HG03571 (cell line): ENCODE measurements around the gene TST.

Experiments used
- ATAC-seq: cut with Tn5 transposase; IDR thresholded peaks from one replicate; pipeline ENCODE4 v1.9.1; 2021; ENCODE audit not compliant: unreplicated experiment

Gene TST

DNA sequence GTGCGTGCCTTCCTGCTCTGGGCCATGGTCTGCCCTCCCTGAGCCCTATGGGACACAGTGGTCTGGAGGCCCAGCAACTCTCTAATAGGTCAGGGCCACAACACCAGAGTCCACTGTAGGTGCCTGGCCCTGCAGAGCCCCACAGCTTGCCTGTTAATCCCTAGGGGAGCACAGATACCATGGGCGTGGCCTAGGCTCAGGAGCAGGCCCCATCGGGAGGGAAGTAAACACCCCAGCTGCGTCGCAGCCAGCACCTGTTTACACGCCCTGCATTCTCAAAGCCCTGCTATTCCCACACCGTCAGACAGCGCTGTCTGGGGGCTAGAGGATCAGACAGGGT is 34.8 kb upstream of the TST start:
- ATAC-seq, result no peak

DNA sequence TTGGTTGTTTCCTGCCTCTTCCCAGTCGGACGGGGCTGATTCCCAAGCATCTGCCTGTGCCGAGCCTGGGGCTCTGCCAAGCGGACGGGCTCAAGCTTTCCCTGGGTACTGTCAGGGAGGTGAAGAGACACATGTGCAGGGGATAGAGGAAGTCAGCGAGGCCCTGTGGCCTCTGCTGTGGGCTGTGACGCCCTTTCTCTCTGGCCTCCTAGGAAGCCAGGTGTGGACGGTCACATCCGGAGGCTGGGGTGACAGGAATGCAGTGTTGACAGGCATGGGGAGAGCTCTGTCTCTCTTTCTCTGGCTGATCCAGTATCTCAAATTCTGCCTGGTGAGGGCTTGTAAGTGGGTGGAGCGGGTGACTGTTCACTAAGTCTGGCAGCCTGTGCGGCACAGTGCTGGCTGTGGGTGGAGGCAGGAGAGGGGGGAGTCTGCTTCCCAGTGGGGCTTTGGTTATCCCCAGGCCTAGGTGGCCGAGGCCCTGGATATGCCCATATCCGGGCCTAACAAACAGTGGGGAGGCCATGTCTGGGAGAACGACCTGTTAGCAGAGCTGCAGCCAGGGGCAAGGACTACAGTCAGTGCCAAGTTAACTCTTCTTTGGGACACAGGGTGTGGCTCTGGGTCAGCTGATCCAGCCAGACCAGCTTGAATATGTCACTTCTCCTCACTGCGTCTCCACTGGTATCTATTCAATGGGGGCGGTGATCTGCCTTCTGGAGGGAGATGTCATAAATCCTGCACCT is 34.2 kb upstream of the TST start:
- no peak for ATAC-seq

DNA sequence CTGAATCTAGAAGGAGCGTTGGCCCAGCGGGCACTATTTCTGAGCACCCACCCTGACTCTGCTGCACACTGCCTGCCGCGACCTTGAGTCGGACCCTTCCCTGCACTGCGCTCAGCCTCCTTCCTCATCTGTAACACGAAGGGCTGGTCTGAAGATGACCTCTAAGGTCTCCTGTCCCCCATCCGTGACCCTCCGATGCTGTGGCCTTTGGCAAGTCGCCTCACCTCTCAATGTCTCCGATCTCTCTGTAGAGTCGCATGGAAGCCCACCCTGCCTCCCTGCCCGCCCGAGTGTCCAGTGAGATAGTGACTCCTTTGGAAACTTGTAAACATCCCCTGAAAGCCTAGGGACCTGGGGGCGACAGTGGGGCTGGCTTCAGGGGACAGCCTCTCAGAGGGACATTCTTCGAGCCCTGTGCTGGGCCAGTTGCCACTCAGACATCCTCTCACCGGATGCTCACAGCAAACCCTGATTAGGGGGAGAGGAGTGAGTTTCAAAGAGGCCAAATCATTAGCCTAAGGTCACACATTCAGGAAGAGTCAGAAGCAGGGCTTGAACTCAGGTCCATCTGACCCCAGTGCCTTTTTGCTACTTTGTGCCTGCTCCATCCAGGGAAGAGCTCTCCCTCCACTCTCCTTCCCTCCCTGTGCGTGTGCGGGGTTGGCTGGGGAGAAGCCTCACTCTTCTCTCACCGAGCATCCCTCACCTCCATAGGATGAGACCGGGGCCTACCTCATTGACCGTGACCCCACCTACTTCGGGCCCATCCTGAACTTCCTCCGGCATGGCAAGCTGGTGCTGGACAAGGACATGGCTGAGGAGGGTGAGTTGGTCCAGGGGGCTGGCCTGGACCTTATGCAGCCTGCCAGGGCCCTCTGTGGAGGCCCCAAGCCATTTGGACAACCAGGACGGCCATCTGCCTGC is 33.4 kb upstream of the TST start:
- ATAC-seq, result no peak

DNA sequence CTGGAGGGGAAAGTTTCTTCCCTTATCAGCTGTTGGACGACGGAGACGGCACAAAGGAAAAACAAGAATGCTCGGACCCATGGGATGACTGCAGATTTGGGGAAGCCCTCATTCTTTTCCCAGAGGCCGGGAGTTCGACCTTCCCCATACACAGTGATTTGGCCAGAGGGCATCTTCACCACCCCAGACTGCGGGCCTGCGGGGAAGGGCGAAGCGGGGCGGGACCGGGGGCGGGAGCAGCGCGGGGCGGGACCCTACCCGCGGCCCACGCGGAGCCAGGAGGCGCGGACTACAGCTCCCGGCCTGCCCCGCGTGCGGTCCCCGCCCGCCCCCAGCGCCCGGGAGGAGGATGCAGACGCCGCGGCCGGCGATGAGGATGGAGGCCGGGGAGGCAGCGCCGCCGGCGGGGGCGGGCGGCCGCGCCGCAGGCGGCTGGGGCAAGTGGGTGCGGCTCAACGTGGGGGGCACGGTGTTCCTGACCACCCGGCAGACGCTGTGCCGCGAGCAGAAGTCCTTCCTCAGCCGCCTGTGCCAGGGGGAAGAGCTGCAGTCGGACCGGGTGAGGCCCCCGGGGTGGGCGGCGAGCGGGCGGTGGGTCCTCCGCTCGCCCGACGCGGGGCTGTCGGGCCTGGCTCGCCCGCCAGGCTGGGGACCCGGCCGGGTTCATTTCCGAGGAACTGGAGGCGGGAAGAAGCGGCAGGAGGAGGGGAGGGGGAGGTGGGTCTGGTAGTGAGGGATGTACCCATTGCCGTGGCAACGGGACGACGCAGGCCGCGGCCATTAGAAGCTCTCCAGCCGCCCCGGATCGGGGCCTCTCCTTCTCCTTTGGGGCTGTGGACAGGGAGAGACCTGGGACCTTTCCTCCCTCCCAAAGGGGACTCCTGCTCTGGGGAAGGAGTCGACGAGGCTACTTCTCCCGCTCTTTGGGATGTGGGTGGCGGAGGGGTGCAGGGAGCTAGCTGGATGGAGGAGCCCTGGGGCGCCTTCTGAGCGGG is 32.4 kb upstream of the TST start, which contains the start of gene KCTD17:
Gene KCTD17 (plus strand): TSS at position 352 of the 995 bp plus-strand sequence. CDS start 19 bp downstream, at position 371.
- peak; percentile 56 for ATAC-seq

DNA sequence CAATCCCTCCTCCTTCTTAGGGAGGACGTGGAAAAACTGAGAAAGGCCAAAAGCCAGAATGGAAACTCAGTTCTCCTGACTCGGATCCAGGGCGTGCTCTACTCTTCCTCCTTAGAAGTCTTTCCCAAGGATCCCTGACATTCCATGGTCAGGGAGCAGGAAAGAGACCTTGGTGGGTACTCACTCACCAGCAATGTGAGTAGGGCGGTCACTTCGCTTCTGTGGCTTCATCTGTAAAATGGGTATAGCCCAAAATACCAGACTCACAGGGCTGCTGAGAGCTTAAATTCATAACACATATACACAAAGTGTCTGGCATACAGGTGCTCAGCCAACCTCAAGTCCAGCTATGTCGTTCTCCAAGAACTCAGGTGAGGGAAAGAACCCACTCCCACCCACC is 31.7 kb upstream of the TST start:
- no peak for ATAC-seq

DNA sequence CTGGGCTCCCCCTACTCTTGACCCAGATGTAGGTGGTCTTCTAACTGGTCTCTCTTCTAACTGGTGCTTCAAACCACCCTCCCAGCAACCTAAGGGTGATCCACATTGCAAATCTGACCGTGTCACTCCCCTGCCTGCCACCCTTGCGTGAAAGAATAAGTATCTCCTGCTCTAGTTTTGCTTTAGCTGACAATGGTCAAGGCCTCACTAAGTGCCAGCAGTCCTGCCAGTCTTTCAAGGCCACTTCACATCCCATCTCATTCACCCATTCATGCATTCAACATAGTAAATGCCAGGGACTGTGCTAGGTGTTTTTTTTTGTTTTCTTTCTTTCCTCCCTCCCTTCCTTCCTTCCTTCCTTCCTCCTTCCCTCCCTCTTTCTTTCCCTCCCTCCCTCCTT is 30.0 kb upstream of the TST start:
- ATAC-seq, result no peak

DNA sequence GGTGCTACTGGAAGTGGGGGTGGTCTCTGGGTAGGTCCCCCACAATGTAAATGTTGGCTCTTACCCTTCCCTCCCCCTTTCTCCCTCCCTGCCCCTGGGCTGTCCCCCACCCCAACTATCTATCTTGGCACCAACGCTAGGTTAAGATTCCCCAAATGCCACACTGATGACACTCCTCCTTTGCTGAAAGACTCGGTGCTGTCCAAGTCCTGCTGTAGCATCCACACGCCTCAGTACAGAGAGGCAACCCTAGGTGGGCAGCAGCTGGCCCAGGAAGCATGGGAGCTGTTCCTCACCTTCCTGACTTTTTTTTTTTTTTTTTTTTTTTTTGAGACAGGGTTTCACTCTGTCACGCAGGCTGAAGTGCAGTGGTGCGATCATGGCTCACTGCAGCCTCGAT is 28.9 kb upstream of the TST start:
- ATAC-seq, result no peak

DNA sequence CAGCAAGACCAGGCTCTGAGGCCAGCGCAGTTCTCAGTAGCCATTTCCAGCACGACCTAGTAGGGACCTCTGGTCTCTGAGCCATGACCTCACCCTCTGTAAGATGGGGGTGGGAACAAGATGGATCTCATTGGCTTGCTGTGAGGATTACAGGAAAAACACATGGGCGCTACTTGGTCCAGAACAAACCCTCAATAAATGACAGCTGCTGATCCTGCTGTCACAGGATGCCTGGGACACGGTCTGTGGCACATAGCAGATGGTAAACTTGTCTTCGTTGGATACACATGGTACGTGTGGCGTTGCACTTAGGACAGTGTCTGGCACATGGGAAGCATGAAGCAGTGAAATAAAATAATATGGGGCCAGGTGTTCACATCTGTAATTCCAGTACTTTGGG is 27.8 kb upstream of the TST start:
- no peak for ATAC-seq

DNA sequence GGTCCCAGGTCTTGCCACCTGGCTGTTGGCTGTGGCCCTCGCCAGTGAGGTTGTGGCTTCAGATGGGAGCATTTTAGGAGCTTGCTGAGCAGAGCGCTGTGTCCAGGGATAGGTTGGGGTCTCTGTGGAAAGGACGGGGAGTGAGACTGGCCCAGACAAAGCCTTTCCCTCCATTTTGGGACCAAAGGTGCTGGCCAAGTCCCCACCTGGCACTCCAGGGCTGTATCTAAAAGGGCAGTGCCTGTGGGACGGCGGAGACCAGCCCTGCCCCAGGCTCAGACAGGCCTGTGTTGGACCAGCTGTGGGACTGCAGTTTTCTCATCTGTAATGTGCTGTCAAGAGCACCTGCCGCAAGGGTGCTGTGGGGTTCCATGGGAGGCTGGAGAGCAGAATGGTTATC is 27.3 kb upstream of the TST start:
- ATAC-seq, result no peak

DNA sequence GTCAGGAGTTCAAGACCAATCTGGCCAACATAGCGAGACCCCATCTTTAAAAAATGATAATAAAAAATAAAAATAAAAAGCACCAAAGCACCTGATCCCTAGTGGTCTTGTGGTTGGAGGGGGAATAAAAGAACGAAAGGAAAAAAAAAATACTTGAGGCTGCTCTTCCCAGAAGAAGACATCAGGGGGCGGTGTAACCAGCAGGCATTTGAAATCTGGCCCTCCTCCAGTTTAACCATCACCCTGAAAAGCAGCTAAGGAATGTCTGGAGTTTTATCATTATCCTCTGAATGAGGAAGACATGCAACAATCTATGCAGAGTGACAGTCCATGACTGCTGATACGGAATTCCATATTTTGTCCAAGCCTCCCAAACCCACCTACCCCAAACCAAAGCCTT is 26.7 kb upstream of the TST start:
- no peak for ATAC-seq

DNA sequence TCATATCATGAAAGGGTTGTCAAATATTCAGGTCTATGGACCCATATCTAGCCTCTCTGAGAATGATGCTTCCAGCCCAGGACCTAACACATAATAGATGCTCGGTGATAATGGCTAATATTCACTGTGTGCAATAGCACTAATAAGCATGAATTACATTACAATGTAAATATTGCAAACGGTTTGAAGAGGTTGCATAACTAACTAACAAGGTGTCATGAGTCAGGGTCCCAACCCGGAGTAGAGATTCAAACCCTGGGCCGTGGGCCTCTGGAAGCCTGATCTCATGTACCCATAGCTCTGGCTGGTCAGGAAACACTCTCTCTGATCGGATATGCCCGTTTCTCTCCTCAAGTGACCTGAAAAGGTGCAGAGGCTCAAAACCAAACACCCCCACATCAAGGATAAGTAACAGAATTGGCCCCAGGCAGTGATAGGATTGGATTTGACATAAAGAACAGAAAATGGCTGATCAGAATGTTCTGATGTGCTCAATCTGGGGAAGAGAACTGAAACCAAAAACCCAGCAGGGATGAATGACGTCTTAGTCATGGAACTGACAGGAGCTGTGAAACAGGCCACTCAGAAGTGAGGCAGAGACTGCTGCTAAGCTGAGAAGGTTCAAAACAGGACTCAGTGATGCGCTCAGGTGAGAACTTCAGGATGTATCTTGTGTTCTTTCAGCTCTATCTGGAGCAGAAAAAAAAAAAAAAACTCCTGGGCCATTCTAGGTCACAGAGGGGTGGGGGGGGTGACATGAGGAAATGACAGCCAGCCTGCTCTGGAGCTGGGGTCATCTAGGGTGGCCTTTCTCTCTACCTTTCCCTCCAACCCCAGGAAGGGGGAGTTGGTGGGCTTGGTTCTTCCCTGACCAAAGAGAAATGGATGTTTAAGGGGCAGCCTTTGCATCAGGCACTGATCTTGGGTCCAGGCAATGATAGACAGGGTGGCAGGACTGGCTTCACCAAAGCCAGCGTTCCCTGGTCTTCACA is 25.7 kb upstream of the TST start:
- no peak for ATAC-seq

DNA sequence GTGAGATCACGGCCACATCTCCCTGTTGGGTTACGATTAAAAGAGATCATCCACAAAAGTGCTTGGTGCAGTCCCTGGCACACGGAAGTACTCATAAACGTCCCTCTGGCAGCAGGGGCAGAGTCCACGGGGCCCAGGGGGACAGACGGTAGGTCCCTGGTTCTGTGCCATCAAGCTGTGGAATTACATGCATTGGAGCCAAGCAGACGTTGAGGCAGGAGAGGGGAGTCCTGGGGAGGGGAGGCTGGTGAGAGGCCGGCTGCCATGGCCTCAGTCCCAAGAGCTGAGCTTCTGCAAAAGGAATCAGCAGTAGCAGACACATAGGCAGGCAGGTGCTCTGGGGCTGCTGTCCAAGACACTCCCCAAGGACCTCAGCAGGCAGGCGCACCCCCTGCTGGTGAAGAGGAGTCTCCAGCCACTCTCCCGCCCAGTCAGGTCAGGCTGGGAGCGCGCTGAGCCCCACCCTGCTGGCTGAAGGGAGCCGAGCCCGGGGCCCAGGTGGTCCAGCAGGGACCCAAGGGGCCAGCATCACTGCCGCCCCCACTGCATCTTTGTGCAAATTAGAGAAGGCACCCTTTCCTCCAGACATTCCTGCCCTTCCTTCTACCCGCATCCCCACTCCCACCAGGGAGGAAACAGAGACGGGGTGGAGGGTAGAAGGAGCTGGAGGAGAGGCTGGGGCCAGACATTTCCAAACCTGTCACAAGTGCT is 24.7 kb upstream of the TST start:
- ATAC-seq, result no peak

DNA sequence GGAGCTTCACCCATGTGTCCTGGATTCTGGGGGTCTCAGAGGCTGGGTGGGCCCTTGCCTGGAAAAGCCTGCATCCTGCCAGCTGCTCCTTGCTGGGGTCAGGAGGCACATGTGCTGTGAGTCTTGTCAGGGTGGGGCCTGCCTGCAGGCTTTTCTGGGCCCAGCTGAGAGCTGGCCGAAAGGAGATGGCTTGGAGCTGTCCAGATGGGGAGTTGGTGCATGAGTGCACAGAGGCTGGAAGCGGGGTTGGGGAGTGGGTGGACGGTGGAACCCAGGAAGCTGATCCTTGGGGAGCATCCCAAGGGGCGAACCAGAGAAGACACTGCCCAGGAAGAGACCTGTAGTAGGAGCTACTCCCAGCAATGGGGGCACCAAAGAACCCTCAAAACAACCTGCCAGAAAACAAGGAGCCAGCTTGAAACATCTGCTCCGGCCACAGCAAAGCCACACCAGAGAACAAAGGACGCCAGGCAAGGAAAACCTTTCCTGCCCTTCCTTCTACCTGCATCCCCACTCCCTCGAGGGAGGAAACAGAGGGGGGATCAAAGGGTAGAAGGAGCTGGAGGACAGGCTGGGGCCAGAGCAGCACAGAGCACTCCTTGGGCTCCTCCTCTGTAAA is 24.1 kb upstream of the TST start:
- no peak for ATAC-seq

DNA sequence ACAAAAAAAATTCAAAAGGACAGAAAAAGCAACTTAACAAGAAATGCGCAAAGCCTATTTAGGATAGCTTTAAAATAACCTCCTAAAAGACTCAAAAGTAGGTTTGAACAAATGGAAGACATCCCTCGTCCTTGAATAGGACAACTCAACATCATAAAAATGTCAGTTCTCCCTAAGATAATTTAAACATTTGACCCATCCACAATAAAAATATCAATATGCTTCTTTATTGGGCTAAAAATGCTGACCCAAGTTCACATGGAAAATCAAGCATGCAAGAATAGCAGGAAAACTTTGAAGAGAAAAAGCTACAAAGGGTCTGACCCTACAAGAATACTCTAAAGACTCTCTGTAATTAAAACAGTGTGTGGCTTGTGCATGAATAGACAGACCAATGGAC is 20.2 kb upstream of the TST start:
- no peak for ATAC-seq

DNA sequence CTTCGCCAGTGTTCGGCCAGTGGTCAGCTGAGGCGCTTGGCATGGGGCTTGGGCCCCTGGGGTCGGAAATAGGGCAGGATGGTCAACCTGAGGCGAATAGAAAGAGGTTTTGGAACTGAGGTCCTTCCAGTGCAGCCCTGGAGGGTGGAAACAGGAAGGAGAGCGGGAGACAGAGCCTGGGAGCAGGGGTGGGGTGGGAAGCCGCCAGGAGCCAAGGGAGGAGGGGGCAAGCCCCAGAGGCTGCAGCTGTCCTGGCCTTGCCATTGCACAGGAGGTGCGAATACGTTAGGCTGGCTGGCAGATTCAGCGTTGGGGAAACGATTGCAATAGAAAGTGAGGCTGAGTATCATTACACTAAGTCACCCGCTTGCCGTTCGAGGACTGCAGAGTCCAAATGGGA is 18.4 kb upstream of the TST start:
- ATAC-seq, result no peak

DNA sequence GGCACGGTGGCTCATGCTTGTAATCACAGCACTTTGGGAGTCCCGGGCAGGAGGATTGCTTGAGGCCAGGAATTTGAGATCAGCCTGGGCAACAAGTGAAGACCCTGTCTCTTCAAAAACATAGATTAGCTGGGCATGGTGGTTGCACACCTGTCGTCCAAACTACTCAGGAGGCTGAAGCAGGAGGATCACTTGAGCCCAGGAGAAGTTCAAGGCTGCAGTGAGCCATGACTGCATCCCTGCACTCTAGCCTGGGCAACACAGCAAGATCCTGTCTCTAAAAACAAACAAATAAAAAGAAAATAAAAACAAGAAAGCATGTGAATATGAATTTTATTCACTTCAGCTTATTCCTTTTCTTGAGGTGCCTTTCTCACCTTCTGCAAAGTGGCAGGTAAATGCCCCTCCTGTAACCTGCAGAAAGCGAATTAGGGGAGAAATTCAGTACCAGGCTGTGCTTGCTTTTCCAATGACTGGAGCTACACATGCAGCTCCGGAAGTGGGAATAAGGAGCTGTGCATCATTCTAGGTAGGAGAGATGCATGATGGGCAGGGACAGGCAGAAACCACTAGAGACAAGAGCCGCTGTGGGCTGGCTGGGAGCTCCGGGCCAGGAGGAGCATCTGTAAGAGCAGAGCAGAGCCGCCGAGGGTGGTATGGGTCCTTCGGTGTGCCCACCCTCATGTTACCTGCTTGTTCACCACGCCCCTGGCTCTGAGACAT is 17.6 kb upstream of the TST start:
- ATAC-seq, result no peak

DNA sequence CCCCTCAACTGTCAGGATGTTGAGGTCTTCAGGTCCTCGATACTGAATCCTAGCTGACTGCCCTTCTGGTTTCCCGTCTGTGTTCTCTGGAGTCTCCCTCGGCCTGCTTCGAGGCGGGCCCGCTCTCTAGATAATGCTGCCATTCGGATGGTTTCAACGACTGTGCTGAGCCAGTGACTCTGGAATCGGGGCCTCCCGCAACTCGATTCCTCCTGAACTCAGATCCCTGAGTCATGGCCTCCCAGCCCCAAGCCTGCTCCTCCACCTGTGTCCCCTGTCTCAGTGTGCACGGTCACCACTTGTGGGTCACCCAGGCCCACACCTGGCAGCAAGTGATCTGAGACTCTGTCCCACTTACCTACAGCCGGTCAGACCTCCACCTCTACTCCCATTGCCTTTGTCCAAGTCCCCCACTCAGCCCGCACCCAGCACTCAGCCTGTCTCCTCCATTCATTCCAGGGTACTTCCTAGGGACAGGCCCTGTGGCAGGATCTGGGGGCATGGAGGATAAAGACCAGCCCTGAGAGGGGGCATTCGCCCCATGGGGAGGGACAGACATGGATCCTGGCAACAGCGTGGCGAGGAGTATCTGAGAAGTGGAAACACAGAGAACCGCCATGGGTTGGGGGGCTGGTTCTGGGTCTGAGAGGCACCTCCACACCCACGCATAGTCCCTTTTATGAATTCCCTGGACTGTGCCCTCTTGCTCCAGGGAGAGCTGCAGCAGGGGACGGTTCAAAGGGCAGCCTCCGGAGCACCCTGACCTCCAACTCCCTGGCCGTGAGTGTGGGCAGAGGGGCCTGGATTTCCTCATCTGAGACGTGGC is 14.6 kb upstream of the TST start:
- ATAC-seq, result no peak
